HG03103 (cell line): ENCODE data around the gene ILF2.
A peak's percentile ranks its signal among the peaks of the same experiment; 100 is the strongest.
"Not testable (repeated sequence)": the region's sequence is repeated elsewhere in the genome, so short reads cannot be mapped to it uniquely, and the experiment has no call there.

Experiments used
- ATAC-seq: cut with Tn5 transposase; IDR thresholded peaks from one replicate; pipeline ENCODE4 v1.9.1; 2021; ENCODE audit warnings: low read depth; ENCODE audit not compliant: unreplicated experiment

Gene ILF2

DNA sequence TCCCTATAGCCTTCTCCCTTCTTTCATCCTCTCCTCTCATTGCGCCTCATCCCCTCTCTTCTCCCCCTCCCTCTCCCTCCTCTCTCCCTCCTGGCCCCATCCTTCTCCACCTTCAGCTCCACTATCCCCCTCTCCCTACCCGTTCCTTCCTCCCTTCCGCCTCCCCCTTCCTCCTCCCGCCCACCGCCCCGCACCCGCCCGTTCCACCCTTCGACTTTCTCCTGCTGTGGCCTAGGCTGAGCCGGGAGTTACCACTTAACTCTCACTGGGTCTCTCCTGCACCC lies 9.3 kb upstream of the ILF2 start:
- no peak for ATAC-seq

GRCh38 chr1:153679337-153680119 lies 8.7 kb upstream of the ILF2 start:
- ATAC-seq, result no peak

DNA sequence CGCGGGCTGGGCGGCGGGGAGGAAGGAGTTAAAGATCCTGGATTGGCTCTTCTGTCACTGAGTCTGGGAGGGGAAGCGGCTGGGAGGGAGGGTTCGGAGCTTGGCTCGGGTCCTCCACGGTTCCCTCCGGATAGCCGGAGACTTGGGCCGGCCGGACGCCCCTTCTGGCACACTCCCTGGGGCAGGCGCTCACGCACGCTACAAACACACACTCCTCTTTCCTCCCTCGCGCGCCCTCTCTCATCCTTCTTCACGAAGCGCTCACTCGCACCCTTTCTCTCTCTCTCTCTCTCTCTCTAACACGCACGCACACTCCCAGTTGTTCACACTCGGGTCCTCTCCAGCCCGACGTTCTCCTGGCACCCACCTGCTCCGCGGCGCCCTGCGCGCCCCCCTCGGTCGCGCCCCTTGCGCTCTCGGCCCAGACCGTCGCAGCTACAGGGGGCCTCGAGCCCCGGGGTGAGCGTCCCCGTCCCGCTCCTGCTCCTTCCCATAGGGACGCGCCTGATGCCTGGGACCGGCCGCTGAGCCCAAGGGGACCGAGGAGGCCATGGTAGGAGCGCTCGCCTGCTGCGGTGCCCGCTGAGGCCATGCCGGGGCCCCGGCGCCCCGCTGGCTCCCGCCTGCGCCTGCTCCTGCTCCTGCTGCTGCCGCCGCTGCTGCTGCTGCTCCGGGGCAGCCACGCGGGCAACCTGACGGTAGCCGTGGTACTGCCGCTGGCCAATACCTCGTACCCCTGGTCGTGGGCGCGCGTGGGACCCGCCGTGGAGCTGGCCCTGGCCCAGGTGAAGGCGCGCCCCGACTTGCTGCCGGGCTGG lies 7.9 kb upstream of the ILF2 start, which contains the start of gene NPR1:
TSS of gene NPR1 (plus strand) at position 170 of the 818 bp plus-strand sequence. CDS start at position 591, 421 bp downstream.
- no peak for ATAC-seq

GRCh38 chr1:153677718-153678518 lies 7.1 kb upstream of the ILF2 start:
- ATAC-seq, result no peak

- ATAC-seq, result no peak
These were observed 2.7 kb upstream of the ILF2 start for GRCh38 chr1:153673511-153673910.

DNA sequence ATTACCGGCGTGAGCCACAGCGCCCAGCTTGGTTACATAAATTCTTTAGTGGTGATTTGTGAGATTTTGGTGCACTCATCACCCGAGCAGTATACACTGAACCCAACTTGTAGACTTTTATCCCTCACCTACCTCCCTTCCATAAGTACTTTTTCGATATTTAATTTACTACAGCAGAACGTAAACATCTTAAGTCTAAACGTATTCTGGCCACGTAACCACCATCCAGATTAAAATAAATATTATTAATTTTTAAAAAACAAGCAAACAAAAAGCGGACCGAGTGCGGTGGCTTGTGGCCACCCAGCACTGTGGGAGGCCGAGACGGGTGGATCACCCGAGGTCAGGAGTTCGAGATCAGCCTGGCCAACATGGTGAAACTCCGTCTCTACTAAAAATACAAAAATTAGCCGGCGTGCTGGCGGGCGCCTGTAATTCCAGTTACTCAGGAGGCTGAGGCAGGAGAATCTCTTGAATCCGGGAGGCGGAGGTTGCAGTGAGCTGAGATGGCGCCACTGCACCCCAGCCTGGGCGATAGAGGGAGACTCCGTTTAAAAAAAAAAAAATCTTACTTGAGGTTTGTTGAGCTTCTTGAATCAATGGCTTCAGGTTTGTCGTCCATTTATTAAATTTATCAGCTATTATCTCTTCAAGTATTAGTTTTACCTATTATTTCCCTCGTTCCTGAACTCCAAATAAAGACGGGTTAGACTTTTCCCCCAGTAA lies 998 bp upstream of the ILF2 start:
- peak; percentile 17 for ATAC-seq

GRCh38 chr1:153670257-153670858 lies 435 bp downstream of the ILF2 start:
- ATAC-seq, result no peak

DNA sequence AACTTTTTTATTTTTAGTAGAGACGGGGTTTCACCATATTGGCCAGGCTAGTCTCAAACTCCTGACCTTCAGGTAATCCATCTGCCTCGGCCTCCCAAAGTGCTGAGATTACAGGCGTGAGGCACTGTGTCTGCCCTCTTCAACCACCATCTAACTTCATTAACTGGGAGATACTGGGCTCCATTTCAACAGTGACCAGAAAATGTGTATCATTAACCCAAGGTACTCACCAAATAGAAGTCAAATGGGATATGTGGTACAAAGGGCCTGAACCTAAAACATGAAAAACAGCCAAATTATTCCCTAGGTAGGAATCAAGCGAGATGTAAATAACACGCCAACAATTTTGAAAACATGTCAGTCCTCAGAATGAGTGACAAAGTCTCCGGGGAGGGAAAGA lies 1.2 kb downstream of the ILF2 start:
- no peak for ATAC-seq

- not testable (repeated sequence) for ATAC-seq
These were observed 2.1 kb downstream of the ILF2 start for GRCh38 chr1:153668672-153669071.

DNA sequence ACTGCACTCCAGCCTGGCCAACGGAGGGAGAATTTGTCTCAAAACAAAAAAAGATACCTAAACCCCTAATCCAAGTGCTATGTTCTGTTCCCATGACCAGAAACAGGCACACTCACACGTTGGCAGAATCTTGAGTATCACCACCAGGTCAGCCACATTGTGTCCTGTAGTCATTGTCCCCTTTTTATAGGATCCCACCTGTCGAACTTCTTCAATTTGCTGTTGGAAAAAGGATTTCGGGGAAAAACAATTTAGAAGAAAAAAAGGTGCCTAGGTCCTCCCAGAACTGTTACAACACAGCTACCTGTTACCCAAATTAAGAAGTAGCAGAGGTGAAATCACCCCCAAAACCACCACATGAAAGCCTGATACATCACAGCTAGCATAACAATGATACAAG lies 3.4 kb downstream of the ILF2 start:
- ATAC-seq, result no peak

DNA sequence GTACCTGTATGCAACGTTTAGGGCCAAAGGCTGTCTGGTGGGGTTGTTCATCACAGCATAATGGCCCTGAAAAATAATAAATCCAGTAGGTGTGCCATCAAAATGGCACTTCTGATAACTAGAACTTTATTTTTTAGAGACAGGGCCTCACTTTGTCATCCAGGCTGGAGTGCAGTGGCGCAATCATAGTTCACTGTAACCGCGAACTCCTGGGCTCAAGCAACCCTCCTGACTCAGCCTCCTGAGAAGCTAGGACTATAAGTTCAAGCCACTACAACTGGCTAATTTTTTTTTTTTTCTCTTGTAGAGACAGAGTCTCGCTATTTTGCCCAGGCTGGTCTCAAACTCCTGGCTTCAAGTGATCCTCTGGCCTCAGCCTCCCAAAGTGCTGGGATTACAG lies 7.6 kb downstream of the ILF2 start:
- no peak for ATAC-seq

DNA sequence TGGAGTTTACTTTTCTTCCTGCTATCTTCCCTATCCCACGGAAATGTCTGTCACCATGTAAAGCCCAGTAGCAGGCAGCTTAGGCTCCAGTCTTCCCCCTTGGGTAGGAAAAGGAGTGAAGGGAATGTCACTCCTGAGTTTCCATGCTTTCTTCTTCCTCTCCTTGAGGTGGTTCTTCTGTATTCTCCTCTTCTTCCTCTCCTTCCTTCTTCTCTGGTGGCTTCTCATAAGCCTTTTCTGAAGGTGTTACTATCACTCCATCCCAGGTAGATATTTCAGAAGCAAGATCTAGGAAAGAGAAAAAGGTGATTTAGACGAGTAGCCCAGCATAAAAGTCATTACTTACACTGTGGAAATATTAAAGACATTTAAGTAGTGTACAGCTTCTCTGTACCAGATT lies 8.5 kb downstream of the ILF2 start:
- ATAC-seq, result no peak

DNA sequence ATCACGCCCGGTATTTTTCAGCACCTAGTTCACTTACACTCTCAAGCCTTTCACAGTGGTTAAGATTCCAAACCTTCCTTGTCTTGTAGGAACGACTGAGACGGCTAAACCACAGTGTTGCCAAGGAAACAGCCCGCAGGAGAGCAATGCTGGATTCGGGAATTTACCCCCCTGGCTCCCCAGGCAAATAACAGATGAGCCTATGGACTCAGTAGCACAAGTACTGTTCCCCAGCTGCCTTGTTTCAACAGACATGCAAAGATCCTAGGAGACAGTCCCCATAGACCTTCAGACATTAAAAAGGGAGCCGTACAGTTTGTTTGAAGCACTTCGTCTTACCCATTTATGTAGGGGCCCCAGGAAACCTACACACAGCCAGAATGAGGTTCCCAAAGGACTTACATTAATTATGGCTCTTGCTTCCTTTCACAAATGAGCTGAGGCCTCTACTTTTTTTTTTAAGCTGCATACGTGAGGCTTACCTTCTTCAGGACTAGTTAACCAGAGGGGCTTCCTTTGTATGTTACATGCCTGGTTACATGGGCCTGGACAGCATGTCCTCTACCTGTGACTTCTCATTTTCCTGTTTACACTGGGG lies 9.6 kb downstream of the ILF2 start:
- no peak for ATAC-seq

DNA sequence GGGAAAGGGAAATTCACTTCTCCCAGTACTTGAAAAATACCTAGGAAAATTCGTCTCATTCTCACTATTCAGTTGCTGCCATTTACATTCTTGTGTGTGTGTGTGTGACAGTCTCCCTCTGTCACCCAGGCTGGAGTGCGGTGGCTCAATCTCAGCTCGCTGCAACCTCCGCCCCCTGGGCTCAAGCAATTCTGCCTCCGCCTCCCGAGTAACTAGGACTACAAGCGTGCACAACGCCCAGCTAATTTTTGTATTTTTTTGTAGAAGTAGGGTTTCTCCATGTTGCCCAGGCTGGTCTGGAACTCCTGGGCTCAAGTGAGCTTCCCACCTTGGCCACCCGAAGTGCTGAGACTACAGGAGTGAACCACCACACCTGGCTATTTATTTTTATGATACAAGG lies 11.1 kb downstream of the ILF2 start:
- no peak for ATAC-seq

DNA sequence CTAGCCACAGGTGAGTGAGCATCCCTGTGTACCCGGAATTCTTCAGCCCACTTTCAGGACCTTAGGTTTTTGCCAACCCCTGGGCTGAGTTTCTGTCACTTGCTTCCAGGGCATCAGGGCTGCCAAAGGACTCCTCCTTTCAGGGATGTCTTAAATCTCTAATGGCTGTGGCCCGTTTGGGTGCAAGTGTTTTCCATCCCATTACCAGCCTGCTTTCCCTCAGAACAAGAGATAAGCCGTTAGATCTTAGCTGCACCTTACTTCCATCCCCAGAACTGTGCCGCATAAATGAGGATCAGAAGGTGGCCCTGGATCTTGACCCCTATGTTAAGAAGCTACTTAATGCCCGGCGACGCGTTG lies 11.6 kb downstream of the ILF2 start:
- no peak for ATAC-seq

DNA sequence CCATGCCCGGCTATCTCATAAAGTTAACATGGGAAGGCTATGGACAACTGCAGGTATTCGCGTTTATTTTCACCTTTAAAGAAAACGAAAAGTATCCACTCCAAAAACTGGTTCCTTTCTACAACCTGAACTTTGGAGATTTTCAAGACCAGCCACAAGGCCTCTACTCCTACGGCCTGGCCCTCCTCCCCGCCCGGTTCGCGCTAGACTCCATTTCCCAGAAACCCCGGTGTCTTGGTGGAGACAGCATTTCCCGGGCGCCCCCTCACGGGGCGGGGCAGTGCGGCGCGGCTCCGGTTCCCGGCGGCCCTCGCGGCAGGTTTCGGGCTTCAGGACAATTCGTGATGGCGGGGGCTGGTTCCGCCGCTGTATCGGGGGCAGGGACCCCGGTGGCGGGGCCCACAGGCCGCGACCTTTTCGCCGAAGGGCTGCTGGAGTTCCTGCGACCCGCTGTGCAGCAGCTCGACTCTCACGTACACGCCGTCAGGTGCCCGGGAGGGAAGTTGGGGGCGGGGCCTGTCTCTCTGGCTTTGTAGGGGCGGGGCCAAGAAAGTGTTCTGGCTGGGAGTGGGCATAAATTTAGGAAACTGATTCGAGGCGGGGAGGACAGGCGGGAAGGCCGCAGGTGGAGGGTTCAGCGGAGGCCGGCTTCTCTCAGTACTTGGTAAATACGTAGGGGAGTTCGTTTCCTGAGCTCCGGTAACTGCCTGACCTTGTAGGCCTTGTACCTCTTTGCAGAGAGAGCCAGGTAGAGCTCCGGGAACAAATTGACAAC lies 12.2 kb downstream of the ILF2 start, which contains the start of gene SNAPIN:
TSS of gene SNAPIN (plus strand) at position 304 of the 775 bp plus-strand sequence. CDS start at position 345, 41 bp downstream.
- peak; percentile 75 for ATAC-seq

- no peak for ATAC-seq
These were observed 15.5 kb downstream of the ILF2 start for GRCh38 chr1:153655333-153655732.

- no peak for ATAC-seq
These were observed 17.8 kb downstream of the ILF2 start for GRCh38 chr1:153652805-153653500.
